22Rv1 (cell line): ENCODE measurements around the gene CRLF2.

Experiments
- H3K27ac ChIP-seq: fragments of 450-650 bp; 2 replicates; pipeline ENCODE4 v1.5.1; 2017
- CTCF ChIP-seq: fragments of 450-650 bp; IDR thresholded peaks from 2 replicates; pipeline ENCODE4 v1.5.1; 2017; ENCODE audit warnings: mild to moderate bottlenecking
- ZFX ChIP-seq: fragments of 450-650 bp; IDR thresholded peaks from 2 replicates; pipeline ENCODE4 v1.6.1; 2017; ENCODE audit warnings: antibody characterized with exemption, borderline replicate concordance

CRLF2 gene

GRCh38 chrX:1144293-1144692 is 68.2 kb downstream of the CRLF2 start:
- no peak overlapping the region for H3K27ac ChIP-seq

More at GRCh38 chrX:1144293-1144692, 68.2 kb downstream of the CRLF2 start:
- TF ChIP-seq CTCF (no peak), ZFX (no peak)
